MCF 10A (cell line): ENCODE measurements around the gene ASGR1. TPM values are rescaled to one million over a fixed set of nuclear protein-coding genes. Genes with fewer than 3 reads are reported as not detected.
"Not testable (repeated sequence)": the region's sequence is repeated elsewhere in the genome, so short reads cannot be mapped to it uniquely, and the experiment has no call there.

Experiments
- BruUV-seq: library from RNA; stranded (reverse); fragments of 400-500 nt; replicated peaks from 2 replicates; lab custom pipeline; 2021; lab: Mats Ljungman, UMichigan
- CTCF ChIA-PET: fragments of 300-600 bp; sonication (Branson Sonifier 250); formaldehyde crosslinking; extraction: SDS; loops from one replicate; lab custom pipeline; 2021; ENCODE audit warnings: antibody characterized with exemption, inconsistent platforms; lab: Yijun Ruan, JAX
- POLR2A ChIA-PET: fragments of 300-600, 350-650 bp; sonication (Branson Sonifier 250); formaldehyde crosslinking; extraction: SDS; loops from one replicate; lab custom pipeline; 2020; ENCODE audit warnings: antibody characterized with exemption, inconsistent platforms; lab: Yijun Ruan, JAX
- DNase-seq: peaks from one replicate; pipeline ENCODE4 v3.0.0-alpha.2; 2018; ENCODE audit not compliant: unreplicated experiment
- H3K27ac Mint-ChIP-seq: one replicate; pipeline ENCODE4 v1.8.0; 2022; ENCODE audit warnings: mild to moderate bottlenecking, low read depth, mixed read lengths; ENCODE audit not compliant: unreplicated experiment
- H3K27me3 Mint-ChIP-seq: one replicate; pipeline ENCODE4 v1.8.0; 2022; ENCODE audit warnings: mixed read lengths; ENCODE audit not compliant: insufficient read depth, unreplicated experiment
- H3K36me3 Mint-ChIP-seq: one replicate; pipeline ENCODE4 v1.8.0; 2022; ENCODE audit warnings: mild to moderate bottlenecking, moderate library complexity, mixed read lengths; ENCODE audit not compliant: insufficient read depth, unreplicated experiment
- H3K4me1 Mint-ChIP-seq: one replicate; pipeline ENCODE4 v1.8.0; 2022; ENCODE audit warnings: mixed read lengths; ENCODE audit not compliant: insufficient read depth, unreplicated experiment
- H3K4me3 Mint-ChIP-seq: one replicate; pipeline ENCODE4 v1.8.0; 2022; ENCODE audit warnings: mild to moderate bottlenecking, moderate library complexity, mixed read lengths; ENCODE audit not compliant: unreplicated experiment
- H3K9me3 Mint-ChIP-seq: one replicate; pipeline ENCODE4 v1.8.0; 2022; ENCODE audit warnings: mixed read lengths; ENCODE audit not compliant: unreplicated experiment
- intact Hi-C: fragments of 100-400 bp; cut with micrococcal nuclease; formaldehyde crosslinking; loops from 2 replicates; pipeline ENCODE4 v1.14.1; 2022
- total RNA-seq: library from RNA; stranded (reverse); gene quantifications from 2 replicates; pipeline ENCODE4 v1.2.3, GENCODE V29; 2022
- TF ChIP-seq, protein P1 (sequence below): fragments of 200-600 bp; IDR thresholded peaks from one replicate; pipeline ENCODE4 v1.8.0; 2022; ENCODE audit warnings: antibody characterized with exemption, mild to moderate bottlenecking; ENCODE audit not compliant: unreplicated experiment

Gene ASGR1
- total RNA-seq, 1 experiment from 2014 or later, result 0.37 TPM

DNA sequence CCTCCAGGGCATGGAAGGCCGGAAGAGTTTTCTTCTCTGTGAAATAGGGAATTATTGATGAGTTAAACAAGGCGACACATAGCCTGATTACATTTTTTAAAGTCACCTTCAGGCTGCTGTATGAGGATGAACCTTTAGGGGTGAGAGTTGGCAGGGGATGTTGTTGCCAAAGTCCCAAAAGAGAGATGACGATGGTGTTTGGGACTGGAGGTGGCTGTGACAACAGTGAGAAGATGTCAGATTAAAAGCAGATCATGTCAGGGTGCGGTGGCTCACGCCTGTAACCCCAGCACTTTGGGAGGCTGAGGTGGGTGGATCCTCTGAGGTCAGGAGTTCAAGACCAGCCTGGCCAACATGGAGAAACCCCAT lies 47.8 kb downstream of the ASGR1 start:
- CTCF ChIA-PET, result interaction anchor here (0.7 to 1.2 kb wide), 2 partner anchors 46 to 525 kb away, joined by 3 to 11 read pairs; no protein-coding TSS in a partner anchor
- Mint-ChIP-seq H3K9me3 (no peaks in the 10 kb centered on the region), H3K36me3 (no peaks in the 10 kb centered on the region), H3K4me3 (no peak overlapping the region), H3K27me3 (no peaks in the 10 kb centered on the region), H3K27ac (no peak overlapping the region), H3K4me1 (no peaks in the 10 kb centered on the region)
- DNase-seq, result no peak
- intact Hi-C loops, result no loop called here
- TF ChIP-seq, protein P1, sequence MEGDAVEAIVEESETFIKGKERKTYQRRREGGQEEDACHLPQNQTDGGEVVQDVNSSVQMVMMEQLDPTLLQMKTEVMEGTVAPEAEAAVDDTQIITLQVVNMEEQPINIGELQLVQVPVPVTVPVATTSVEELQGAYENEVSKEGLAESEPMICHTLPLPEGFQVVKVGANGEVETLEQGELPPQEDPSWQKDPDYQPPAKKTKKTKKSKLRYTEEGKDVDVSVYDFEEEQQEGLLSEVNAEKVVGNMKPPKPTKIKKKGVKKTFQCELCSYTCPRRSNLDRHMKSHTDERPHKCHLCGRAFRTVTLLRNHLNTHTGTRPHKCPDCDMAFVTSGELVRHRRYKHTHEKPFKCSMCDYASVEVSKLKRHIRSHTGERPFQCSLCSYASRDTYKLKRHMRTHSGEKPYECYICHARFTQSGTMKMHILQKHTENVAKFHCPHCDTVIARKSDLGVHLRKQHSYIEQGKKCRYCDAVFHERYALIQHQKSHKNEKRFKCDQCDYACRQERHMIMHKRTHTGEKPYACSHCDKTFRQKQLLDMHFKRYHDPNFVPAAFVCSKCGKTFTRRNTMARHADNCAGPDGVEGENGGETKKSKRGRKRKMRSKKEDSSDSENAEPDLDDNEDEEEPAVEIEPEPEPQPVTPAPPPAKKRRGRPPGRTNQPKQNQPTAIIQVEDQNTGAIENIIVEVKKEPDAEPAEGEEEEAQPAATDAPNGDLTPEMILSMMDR, result no peak
- POLR2A ChIA-PET, result interaction anchor here (0.7 kb wide), 1 partner anchor 37 kb away, joined by 4 read pairs; no protein-coding TSS in a partner anchor
- no TSS peak for BruUV-seq

DNA sequence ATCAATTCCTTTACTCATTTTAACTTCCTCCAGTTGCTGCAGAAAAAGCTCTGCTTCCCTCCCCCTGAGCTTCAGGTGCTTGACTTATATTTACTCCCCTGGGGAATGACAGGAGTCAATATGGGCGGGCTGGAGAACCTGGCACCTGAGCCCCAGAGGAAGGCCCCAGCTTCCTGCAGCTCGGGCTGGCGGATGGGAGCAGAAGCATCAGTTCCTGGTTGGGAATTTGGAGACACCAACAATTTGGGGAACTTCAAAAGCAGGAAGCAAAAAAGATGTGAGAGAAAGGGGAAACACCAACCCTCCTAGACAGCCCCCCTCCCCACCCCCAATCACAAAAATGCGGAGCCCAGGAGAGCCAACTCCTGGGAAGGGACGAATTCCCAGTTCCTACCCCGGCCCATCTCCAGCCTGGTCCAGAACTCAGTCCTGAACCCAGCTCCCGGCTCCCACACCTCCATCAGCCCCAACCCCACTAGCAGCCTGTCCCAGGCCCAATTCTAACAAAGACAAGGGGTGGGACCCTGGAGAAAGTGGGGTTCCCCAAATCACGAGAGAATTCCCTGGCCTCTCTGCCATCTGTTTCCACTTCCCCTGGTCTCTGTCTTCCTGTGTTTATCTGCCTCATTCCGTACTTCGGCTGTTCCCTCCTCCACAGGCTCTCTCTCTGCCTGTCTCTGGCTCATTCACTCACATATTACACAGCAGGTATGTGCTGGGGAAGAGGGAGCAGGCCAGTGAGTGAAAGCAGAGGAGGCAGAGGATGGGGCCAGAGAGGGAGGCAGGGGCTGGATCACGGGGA lies 48.3 kb downstream of the ASGR1 start:
- H3K36me3 Mint-ChIP-seq, result no peaks in the 10 kb centered on the region
- no peak overlapping the region for H3K4me3 Mint-ChIP-seq
- H3K27me3 Mint-ChIP-seq, result no peaks in the 10 kb centered on the region
- intact Hi-C loops, result no loop called here
- no peaks in the 10 kb centered on the region for H3K4me1 Mint-ChIP-seq
- no peaks in the 10 kb centered on the region for H3K9me3 Mint-ChIP-seq
- DNase-seq, result no peak
- H3K27ac Mint-ChIP-seq, result no peak overlapping the region
- TF ChIP-seq, protein P1, result no peak
- BruUV-seq, result no TSS peak
- ChIA-PET CTCF (interaction anchor here (0.8 to 1.1 kb wide), 2 partner anchors 79 to 85 kb away, joined by 3 to 7 read pairs; no protein-coding TSS in a partner anchor), POLR2A (interaction anchor here (1.4 kb wide), 1 partner anchor 118 kb away, joined by 5 read pairs; the partner anchor contains the start of gene RNASEK)

DNA sequence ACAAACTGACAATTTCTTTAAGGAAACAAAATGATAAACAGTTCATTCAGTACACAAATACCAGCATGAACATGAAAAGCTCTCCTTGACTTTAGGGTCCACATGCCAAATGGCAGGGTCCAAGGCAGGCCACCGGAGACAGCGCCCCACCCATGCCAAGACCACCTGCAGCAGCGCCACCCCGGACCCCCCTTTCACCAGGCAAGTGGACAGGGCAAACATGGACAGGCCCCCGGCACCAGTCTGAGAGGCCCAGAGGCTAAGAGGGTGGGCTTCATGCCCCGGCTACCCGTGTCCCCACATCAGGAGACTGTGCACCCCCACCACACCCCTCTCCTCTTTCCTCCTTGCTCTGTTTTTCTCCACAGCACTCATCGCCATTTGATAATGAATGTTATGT lies 49.9 kb downstream of the ASGR1 start:
- Mint-ChIP-seq H3K27me3 (no peaks in the 10 kb centered on the region), H3K4me1 (no peaks in the 10 kb centered on the region), H3K36me3 (no peaks in the 10 kb centered on the region), H3K27ac (no peak overlapping the region), H3K9me3 (no peaks in the 10 kb centered on the region), H3K4me3 (no peak overlapping the region)
- BruUV-seq, result no TSS peak
- TF ChIP-seq, protein P1, result no peak
- intact Hi-C loops, result no loop called here
- no peak for DNase-seq
- ChIA-PET CTCF (interaction anchor here (0.5 to 1.7 kb wide), 4 partner anchors 14 to 161 kb away, joined by 3 to 7 read pairs (median 4); no protein-coding TSS in a partner anchor), POLR2A (interaction anchor here (0.7 to 1.1 kb wide), 2 partner anchors 31 to 117 kb away, joined by 3 to 4 read pairs; partner anchors contain the start of gene RNASEK)

DNA sequence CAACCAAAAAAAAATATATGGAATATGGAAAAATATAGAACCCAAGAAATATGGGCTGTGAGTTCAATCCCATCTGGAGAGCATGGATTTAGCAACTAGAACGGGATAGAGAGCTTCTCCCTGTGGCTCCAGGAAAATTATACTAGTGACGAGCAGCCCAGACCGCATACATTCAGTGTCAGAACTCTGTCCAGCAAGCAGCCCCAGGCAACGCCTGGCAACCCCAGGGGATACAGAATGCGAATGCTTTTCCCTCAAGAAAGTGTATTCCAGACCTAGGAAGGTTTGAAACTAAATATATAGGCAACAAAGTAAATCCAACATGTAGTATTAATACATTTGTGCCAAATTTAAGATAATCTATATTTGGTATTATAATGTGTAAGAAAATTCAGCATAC lies 51.0 kb downstream of the ASGR1 start:
- intact Hi-C loops, result no loop called here
- no peak for DNase-seq
- CTCF ChIA-PET, result interaction anchor here (0.6 to 1.7 kb wide), 3 partner anchors 17 to 49 kb away, joined by 3 to 7 read pairs (median 4); no protein-coding TSS in a partner anchor
- Mint-ChIP-seq H3K4me3 (no peak overlapping the region), H3K9me3 (no peaks in the 10 kb centered on the region), H3K36me3 (no peaks in the 10 kb centered on the region), H3K27ac (no peak overlapping the region), H3K27me3 (no peaks in the 10 kb centered on the region), H3K4me1 (no peaks in the 10 kb centered on the region)
- TF ChIP-seq, protein P1, result no peak
- POLR2A ChIA-PET, result interaction anchor here (0.7 kb wide), 1 partner anchor 78 kb away, joined by 7 read pairs; no protein-coding TSS in a partner anchor
- no TSS peak for BruUV-seq

DNA sequence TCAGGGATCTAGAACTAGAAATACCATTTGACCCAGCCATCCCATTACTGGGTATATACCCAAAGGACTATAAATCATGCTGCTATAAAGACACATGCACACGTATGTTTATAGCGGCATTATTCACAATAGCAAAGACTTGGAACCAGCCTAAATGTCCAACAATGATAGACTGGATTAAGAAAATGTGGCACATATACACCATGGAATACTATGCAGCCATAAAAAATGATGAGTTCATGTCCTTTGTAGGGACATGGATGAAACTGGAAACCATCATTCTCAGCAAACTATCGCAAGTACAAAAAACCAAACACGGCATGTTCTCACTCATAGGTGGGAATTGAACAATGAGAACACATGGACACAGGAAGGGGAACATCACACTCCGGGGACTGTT lies 51.7 kb downstream of the ASGR1 start:
- H3K27ac Mint-ChIP-seq, intact Hi-C loops, H3K4me3 Mint-ChIP-seq, POLR2A ChIA-PET, H3K4me1 Mint-ChIP-seq, DNase-seq, H3K36me3 Mint-ChIP-seq, BruUV-seq, H3K27me3 Mint-ChIP-seq, H3K9me3 Mint-ChIP-seq: not testable (repeated sequence)
- CTCF ChIA-PET, result interaction anchor here (0.6 to 1.2 kb wide), 2 partner anchors 9 to 18 kb away, joined by 3 to 4 read pairs; no protein-coding TSS in a partner anchor

DNA sequence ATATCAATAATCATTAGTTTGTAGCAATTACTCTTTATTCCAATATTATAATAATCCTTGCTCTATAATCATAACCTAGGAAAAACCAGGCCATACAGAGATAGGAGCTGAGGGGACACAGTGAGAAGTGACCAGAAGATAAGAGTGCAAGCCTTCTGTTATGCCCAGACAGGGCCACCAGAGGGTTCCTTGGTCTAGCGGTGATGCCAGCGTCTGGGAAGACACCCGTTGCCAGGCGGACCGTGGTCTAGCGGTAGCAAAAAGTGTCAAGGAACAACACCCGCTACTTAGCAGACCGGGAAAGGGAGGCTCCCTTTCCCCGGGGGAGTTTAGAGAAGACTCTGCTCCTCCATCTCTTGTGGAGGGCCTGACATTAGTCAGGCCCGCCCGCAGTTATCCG lies 52.8 kb downstream of the ASGR1 start:
- BruUV-seq, DNase-seq, H3K9me3 Mint-ChIP-seq, POLR2A ChIA-PET, H3K27me3 Mint-ChIP-seq, H3K27ac Mint-ChIP-seq, intact Hi-C loops, H3K4me1 Mint-ChIP-seq, H3K36me3 Mint-ChIP-seq, H3K4me3 Mint-ChIP-seq: not testable (repeated sequence)
- CTCF ChIA-PET, result interaction anchor here (0.6 to 1.2 kb wide), 3 partner anchors 10 to 154 kb away, joined by 3 to 4 read pairs (median 4); no protein-coding TSS in a partner anchor
